PC-9 (cell line): ENCODE data around the gene RFXANK. TPM values are rescaled to one million over a fixed set of nuclear protein-coding genes. Genes with fewer than 3 reads are reported as not detected.

Experiments
- BruUV-seq: library from RNA; stranded (reverse); fragments of 400-500 nt; replicated peaks from 2 replicates; lab custom pipeline; 2021; lab: Mats Ljungman, UMichigan
- CTCF ChIA-PET: fragments of 300-600 bp; sonication (Branson Sonifier 250); formaldehyde crosslinking; loops from one replicate; lab custom pipeline; 2022; ENCODE audit warnings: antibody characterized with exemption; lab: Charles Lee
- POLR2A ChIA-PET: fragments of 300-600 bp; sonication (Branson Sonifier 250); formaldehyde crosslinking; loops from one replicate; lab custom pipeline; 2022; ENCODE audit warnings: antibody characterized with exemption; ENCODE audit not compliant: unreplicated experiment; lab: Charles Lee
- DNase-seq, 2 experiments: peaks; one replicate each; pipeline versions ENCODE4 v3.0.0 to v3.0.0-alpha.2; 2015 to 2022; ENCODE audit warnings: mixed read lengths in 1 of 2
- H2AFZ ChIP-seq: fragments of 200-600 bp; sonication (generic); 2 replicates; pipeline ENCODE4 v1.8.1; 2017; ENCODE audit warnings: antibody characterized with exemption
- H3F3A ChIP-seq: fragments of 200-600 bp; sonication (generic); 2 replicates; pipeline ENCODE4 v1.8.1; 2017; ENCODE audit warnings: antibody characterized with exemption, mild to moderate bottlenecking, low read depth; ENCODE audit not compliant: insufficient read depth
- H3K27ac ChIP-seq: fragments of 200-600 bp; sonication (generic); 2 replicates; pipeline ENCODE4 v1.6.1; 2016; ENCODE audit warnings: mixed run types
- H3K27me3 ChIP-seq: fragments of 200-600 bp; sonication (generic); 2 replicates; pipeline ENCODE4 v1.6.1; 2016; ENCODE audit warnings: low read depth, mixed run types; ENCODE audit not compliant: insufficient read depth
- H3K36me3 ChIP-seq: fragments of 200-600 bp; sonication (generic); 2 replicates; pipeline ENCODE4 v1.6.1; 2016; ENCODE audit warnings: low read depth, mixed run types
- H3K4me1 ChIP-seq: fragments of 200-600 bp; sonication (generic); replicated peaks from 2 replicates; pipeline ENCODE4 v1.6.1; 2016; ENCODE audit warnings: mixed run types; ENCODE audit not compliant: insufficient read depth
- H3K4me2 ChIP-seq: fragments of 200-600 bp; sonication (generic); 2 replicates; pipeline ENCODE4 v1.6.1; 2017; ENCODE audit warnings: mixed run types
- H3K4me3 ChIP-seq: fragments of 200-600 bp; sonication (generic); 2 replicates; pipeline ENCODE4 v1.6.1; 2016; ENCODE audit warnings: mixed run types
- H3K79me2 ChIP-seq: fragments of 200-600 bp; sonication (generic); 2 replicates; pipeline ENCODE4 v1.6.1; 2017; ENCODE audit warnings: low read depth, mixed run types
- H3K9me2 ChIP-seq: fragments of 200-600 bp; sonication (generic); 2 replicates; pipeline ENCODE4 v1.8.1; 2017; ENCODE audit warnings: mild to moderate bottlenecking; ENCODE audit not compliant: insufficient read depth
- H3K9me3 ChIP-seq: fragments of 200-600 bp; sonication (generic); 2 replicates; pipeline ENCODE4 v1.8.1; 2016; ENCODE audit warnings: low read depth; ENCODE audit not compliant: insufficient read depth
- H4K20me1 ChIP-seq: fragments of 200-600 bp; sonication (generic); 2 replicates; pipeline ENCODE4 v1.8.1; 2017; ENCODE audit not compliant: insufficient read depth
- EZH2 ChIP-seq: fragments of 200-600 bp; sonication (generic); IDR thresholded peaks from 2 replicates; pipeline ENCODE4 v1.8.0; 2017; ENCODE audit warnings: antibody characterized with exemption, low read depth
- intact Hi-C: fragments of 100-400 bp; cut with micrococcal nuclease; formaldehyde crosslinking; loops from one replicate; pipeline ENCODE4 v1.10.0; 2022; ENCODE audit not compliant: unreplicated experiment
- total RNA-seq: library from RNA; stranded (reverse); gene quantifications from 2 replicates; pipeline ENCODE4 v1.2.3, GENCODE V29; 2021
- TF ChIP-seq, protein P1 (sequence below): fragments of 200-600 bp; sonication (generic); conservative IDR thresholded peaks from 2 replicates; pipeline ENCODE4 v1.6.1; 2017; ENCODE audit warnings: mixed run types, antibody characterized with exemption, mild to moderate bottlenecking, moderate library complexity

Gene RFXANK
- total RNA-seq, 1 experiment from 2014 or later: 132 TPM

DNA sequence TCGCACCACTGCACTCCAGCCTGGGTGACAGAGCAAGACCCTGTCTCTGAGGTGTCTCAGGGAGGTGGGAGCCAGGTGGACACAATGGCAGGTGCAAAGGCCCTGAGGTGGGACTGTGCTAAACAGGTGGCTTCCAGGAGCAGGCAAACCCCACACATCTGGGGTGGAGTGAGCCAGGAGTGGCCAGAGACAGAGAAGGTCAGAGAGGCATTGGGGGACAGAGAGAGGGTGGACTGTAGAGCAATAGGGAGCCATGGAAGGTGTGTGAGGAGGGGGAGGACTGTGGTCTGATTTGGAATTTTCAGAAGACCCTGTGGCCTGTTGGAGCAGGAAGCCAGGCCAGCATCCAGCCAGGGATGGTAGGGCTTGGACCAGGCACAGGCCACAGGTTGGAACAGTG is 26.7 kb upstream of the RFXANK start:
- no peak overlapping the region for H3K27ac ChIP-seq
- no peaks in the 10 kb centered on the region for H3K79me2 ChIP-seq
- H2AFZ ChIP-seq: no peak overlapping the region
- no peaks in the 10 kb centered on the region for H4K20me1 ChIP-seq
- ChIA-PET POLR2A (no interaction called here), CTCF (no interaction called here)
- no peaks in the 10 kb centered on the region for H3K27me3 ChIP-seq
- no peaks in the 10 kb centered on the region for H3K36me3 ChIP-seq
- no peak for TF ChIP-seq EZH2
- TF ChIP-seq, protein P1, sequence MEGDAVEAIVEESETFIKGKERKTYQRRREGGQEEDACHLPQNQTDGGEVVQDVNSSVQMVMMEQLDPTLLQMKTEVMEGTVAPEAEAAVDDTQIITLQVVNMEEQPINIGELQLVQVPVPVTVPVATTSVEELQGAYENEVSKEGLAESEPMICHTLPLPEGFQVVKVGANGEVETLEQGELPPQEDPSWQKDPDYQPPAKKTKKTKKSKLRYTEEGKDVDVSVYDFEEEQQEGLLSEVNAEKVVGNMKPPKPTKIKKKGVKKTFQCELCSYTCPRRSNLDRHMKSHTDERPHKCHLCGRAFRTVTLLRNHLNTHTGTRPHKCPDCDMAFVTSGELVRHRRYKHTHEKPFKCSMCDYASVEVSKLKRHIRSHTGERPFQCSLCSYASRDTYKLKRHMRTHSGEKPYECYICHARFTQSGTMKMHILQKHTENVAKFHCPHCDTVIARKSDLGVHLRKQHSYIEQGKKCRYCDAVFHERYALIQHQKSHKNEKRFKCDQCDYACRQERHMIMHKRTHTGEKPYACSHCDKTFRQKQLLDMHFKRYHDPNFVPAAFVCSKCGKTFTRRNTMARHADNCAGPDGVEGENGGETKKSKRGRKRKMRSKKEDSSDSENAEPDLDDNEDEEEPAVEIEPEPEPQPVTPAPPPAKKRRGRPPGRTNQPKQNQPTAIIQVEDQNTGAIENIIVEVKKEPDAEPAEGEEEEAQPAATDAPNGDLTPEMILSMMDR: no peak
- H3K9me3 ChIP-seq: no peaks in the 10 kb centered on the region
- intact Hi-C loops: no loop called here
- H3K4me3 ChIP-seq: no peak overlapping the region
- H3F3A ChIP-seq: peaks cover 5% of the 10 kb centered on the region; the same call in 1 of the 2 replicates
- DNase-seq: no peak
- no peaks in the 10 kb centered on the region for H3K4me1 ChIP-seq
- BruUV-seq: no TSS peak
- no peak overlapping the region for H3K4me2 ChIP-seq
- no peaks in the 10 kb centered on the region for H3K9me2 ChIP-seq

DNA sequence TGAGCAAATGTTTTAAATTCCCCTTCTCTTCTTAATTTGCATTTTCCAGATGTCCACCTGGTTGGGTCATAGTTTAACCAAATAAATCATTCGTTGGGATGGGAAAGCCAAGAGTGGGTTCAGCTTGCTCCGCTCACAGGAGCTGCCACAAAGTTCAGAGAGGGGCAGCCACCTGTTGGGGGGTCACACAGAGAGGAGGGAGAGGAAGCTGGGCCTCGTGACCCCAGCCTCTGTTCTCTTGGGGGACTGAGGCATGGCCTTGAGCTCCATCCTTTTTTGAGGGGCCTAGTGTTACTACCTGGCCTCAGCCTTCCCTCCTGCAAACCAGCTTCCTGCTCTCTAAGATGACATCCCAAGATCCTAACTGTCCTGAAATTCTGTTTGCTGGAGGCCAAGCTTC is 24.4 kb upstream of the RFXANK start:
- peaks cover 8% of the 10 kb centered on the region for H3K4me1 ChIP-seq
- no peak overlapping the region for H3K4me2 ChIP-seq
- no peak overlapping the region for H2AFZ ChIP-seq
- peaks cover 10% of the 10 kb centered on the region; the same call in 1 of the 2 replicates for H3F3A ChIP-seq
- intact Hi-C loops: no loop called here
- no peaks in the 10 kb centered on the region for H3K27me3 ChIP-seq
- no peak for DNase-seq
- H3K36me3 ChIP-seq: no peaks in the 10 kb centered on the region
- CTCF ChIA-PET: no interaction called here
- POLR2A ChIA-PET: no interaction called here
- no peak for TF ChIP-seq EZH2
- TF ChIP-seq, protein P1: no peak
- no peaks in the 10 kb centered on the region for H3K79me2 ChIP-seq
- no peak overlapping the region for H3K4me3 ChIP-seq
- H3K9me2 ChIP-seq: no peaks in the 10 kb centered on the region
- no peaks in the 10 kb centered on the region for H4K20me1 ChIP-seq
- BruUV-seq: no TSS peak
- no peaks in the 10 kb centered on the region for H3K9me3 ChIP-seq
- no peak overlapping the region for H3K27ac ChIP-seq

DNA sequence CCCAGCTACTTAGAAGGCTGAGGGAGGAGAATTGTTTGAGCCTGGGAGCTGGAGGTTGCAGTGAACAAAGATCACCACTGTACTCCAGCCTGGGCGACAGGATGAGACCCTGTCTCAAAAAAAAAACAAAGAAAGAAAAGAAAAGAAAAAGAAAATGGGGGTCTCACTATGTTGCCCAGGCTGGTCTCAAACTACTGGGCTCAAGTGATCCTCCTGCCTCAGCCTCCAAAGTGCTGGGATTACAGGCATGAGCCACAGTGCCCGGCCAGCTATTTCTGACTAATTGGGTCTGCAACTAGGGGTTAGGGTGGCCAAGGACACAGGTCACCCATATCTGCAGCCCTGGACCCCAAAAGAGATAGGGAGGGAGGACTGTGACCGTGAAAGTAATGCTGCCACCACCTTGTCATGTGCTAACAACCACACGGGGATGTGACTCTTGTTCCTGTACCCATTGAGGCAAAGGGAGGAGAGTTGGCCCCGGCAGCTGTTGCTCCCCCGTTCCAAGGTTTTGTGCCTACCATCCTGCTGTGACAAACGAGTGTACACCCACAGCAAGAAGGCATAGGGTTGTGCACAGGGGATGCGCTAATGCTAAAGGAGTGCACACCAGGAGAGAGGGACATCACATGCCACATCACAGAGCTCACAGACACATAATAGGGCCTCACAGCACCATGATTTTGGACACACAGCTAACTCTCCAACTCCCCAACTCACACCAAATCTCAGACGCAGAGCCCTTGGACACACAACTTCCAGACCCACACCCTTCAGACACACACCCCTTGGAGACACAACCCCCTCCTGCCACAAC is 22.6 kb upstream of the RFXANK start:
- Histone ChIP-seq H4K20me1 (no peaks in the 10 kb centered on the region), H3K9me2 (no peaks in the 10 kb centered on the region), H3K27me3 (no peaks in the 10 kb centered on the region), H3K36me3 (no peaks in the 10 kb centered on the region), H3K4me1 (peaks cover 9% of the 10 kb centered on the region), H3K27ac (no peak overlapping the region), H3K79me2 (no peaks in the 10 kb centered on the region), H3F3A (peaks cover 9% of the 10 kb centered on the region; the same call in 1 of the 2 replicates), H3K4me2 (peak overlapping the region; percentile 61), H2AFZ (no peak overlapping the region), H3K9me3 (no peaks in the 10 kb centered on the region), H3K4me3 (no peak overlapping the region)
- no peak for DNase-seq
- intact Hi-C loops: no loop called here
- BruUV-seq: no TSS peak
- ChIA-PET POLR2A (interaction anchor here (0.6 kb wide), 2 partner anchors 487 to 1029 kb away, joined by 3 to 10 read pairs; no protein-coding TSS in a partner anchor), CTCF (no interaction called here)
- no peak for TF ChIP-seq EZH2
